WTC11 (cell line): ENCODE results near the gene ATXN7L3. TPM values are rescaled to one million over a fixed set of nuclear protein-coding genes. Genes with fewer than 3 reads are reported as not detected.

Experiments used
- ATAC-seq: fragments of 200-7000 bp; cut with Tn5 transposase; 2 replicates; pipeline ENCODE4 v1.10.0; 2021; ENCODE audit warnings: mild to moderate bottlenecking, moderate library complexity
- CTCF ChIA-PET: fragments of 300-600 bp; sonication (Branson Sonifier 250); formaldehyde crosslinking; loops from one replicate; lab custom pipeline; 2021; ENCODE audit warnings: antibody characterized with exemption; lab: Charles Lee
- POLR2A ChIA-PET: fragments of 350-600 bp; sonication (Branson Sonifier 250); formaldehyde crosslinking; loops from one replicate; lab custom pipeline; 2021; ENCODE audit warnings: antibody characterized with exemption; lab: Charles Lee
- DNase-seq: peaks from one replicate; pipeline ENCODE4 v3.0.0; 2021; ENCODE audit warnings: low spot score
- H3K27ac Mint-ChIP-seq: 2 replicates; pipeline ENCODE4 v1.8.0; 2021; ENCODE audit warnings: mixed read lengths
- H3K27me3 Mint-ChIP-seq: 2 replicates; pipeline ENCODE4 v1.8.0; 2021; ENCODE audit warnings: low read depth, mild to moderate bottlenecking, moderate library complexity, mixed read lengths
- H3K36me3 Mint-ChIP-seq: 2 replicates; pipeline ENCODE4 v1.8.0; 2021; ENCODE audit warnings: mixed read lengths
- H3K4me1 Mint-ChIP-seq: 2 replicates; pipeline ENCODE4 v1.8.0; 2022; ENCODE audit warnings: mixed read lengths
- H3K4me3 Mint-ChIP-seq: 2 replicates; pipeline ENCODE4 v1.8.0; 2021; ENCODE audit warnings: mild to moderate bottlenecking, moderate library complexity, mixed read lengths
- H3K9me3 Mint-ChIP-seq: 2 replicates; pipeline ENCODE4 v1.8.0; 2021; ENCODE audit warnings: mixed read lengths
- ARID4B ChIP-seq: sonication (generic); formaldehyde crosslinking; IDR thresholded peaks from 2 replicates; pipeline ENCODE4 v1.8.0; 2023; ENCODE audit warnings: missing genetic modification reagents, mild to moderate bottlenecking, borderline replicate concordance
- ATF1 ChIP-seq: sonication (generic); formaldehyde crosslinking; IDR thresholded peaks from 2 replicates; pipeline ENCODE4 v1.8.1; 2023; ENCODE audit warnings: mild to moderate bottlenecking, moderate library complexity, missing genetic modification reagents
- CREM ChIP-seq: sonication (generic); formaldehyde crosslinking; IDR thresholded peaks from 2 replicates; pipeline ENCODE4 v1.8.1; 2022; ENCODE audit warnings: mild to moderate bottlenecking, missing genetic modification reagents, moderate library complexity
- FOXJ3 ChIP-seq: sonication (generic); formaldehyde crosslinking; IDR thresholded peaks from 2 replicates; pipeline ENCODE4 v1.9.0; 2021; ENCODE audit warnings: missing genetic modification reagents, mild to moderate bottlenecking, borderline replicate concordance
- FOXK1 ChIP-seq: sonication (generic); formaldehyde crosslinking; IDR thresholded peaks from 2 replicates; pipeline ENCODE4 v1.8.0; 2022; ENCODE audit warnings: mild to moderate bottlenecking, moderate library complexity, missing genetic modification reagents
- GABPB1 ChIP-seq: sonication (generic); formaldehyde crosslinking; IDR thresholded peaks from 2 replicates; pipeline ENCODE4 v1.8.1; 2023; ENCODE audit warnings: mild to moderate bottlenecking, missing genetic modification reagents
- MYBL2 ChIP-seq: sonication (generic); formaldehyde crosslinking; IDR thresholded peaks from 2 replicates; pipeline ENCODE4 v1.8.1; 2023; ENCODE audit warnings: mild to moderate bottlenecking, moderate library complexity, missing genetic modification reagents
- NR2C2 ChIP-seq: sonication (generic); formaldehyde crosslinking; IDR thresholded peaks from 2 replicates; pipeline ENCODE4 v1.8.0; 2022; ENCODE audit warnings: mild to moderate bottlenecking, missing genetic modification reagents
- NR3C1 ChIP-seq: sonication (generic); formaldehyde crosslinking; conservative IDR thresholded peaks from 2 replicates; pipeline ENCODE4 v1.8.1; 2023; ENCODE audit warnings: low read depth, mild to moderate bottlenecking, missing genetic modification reagents
- SP1 ChIP-seq: sonication (generic); formaldehyde crosslinking; conservative IDR thresholded peaks from 2 replicates; pipeline ENCODE4 v1.8.1; 2022; ENCODE audit warnings: missing genetic modification reagents
- TP53 ChIP-seq: sonication (generic); formaldehyde crosslinking; IDR thresholded peaks from 2 replicates; pipeline ENCODE4 v1.8.1; 2023; ENCODE audit warnings: mild to moderate bottlenecking, missing genetic modification reagents
- ZBTB21 ChIP-seq: sonication (generic); formaldehyde crosslinking; IDR thresholded peaks from 2 replicates; pipeline ENCODE4 v1.8.1; 2023; ENCODE audit warnings: mild to moderate bottlenecking, missing genetic modification reagents, borderline replicate concordance
- ZMAT4 ChIP-seq: fragments of 250-450 bp; sonication (Bioruptor Pico); IDR thresholded peaks from 2 replicates; pipeline ENCODE4 v1.9.0; 2021; ENCODE audit warnings: mild to moderate bottlenecking
- ZNF121 ChIP-seq: sonication (generic); formaldehyde crosslinking; IDR thresholded peaks from 2 replicates; pipeline ENCODE4 v1.8.0; 2023; ENCODE audit warnings: missing genetic modification reagents
- ZNF263 ChIP-seq: sonication (generic); formaldehyde crosslinking; IDR thresholded peaks from 2 replicates; pipeline ENCODE4 v1.8.1; 2022; ENCODE audit warnings: low read depth, mild to moderate bottlenecking, moderate library complexity, missing genetic modification reagents
- ZNF423 ChIP-seq: fragments of 250-450 bp; sonication (Bioruptor Pico); IDR thresholded peaks from 2 replicates; pipeline ENCODE4 v2.1.2; 2022; ENCODE audit warnings: mild to moderate bottlenecking, moderate library complexity
- total RNA-seq: library from RNA; stranded (reverse); gene quantifications from 3 replicates; pipeline ENCODE4 v1.2.3, GENCODE V29; 2021
- TF ChIP-seq, protein P1 (sequence below): sonication (generic); formaldehyde crosslinking; IDR thresholded peaks from 2 replicates; pipeline ENCODE4 v1.8.0; 2022; ENCODE audit warnings: mild to moderate bottlenecking, missing genetic modification reagents
- TF ChIP-seq, protein P2 (sequence below): sonication (generic); formaldehyde crosslinking; IDR thresholded peaks from 2 replicates; pipeline ENCODE4 v1.8.1; 2022; ENCODE audit warnings: mild to moderate bottlenecking, moderate library complexity, missing genetic modification reagents
- TF ChIP-seq, protein P3 (sequence below): fragments of 250-450 bp; sonication (Bioruptor Pico); IDR thresholded peaks from 2 replicates; pipeline ENCODE4 v2.1.2; 2022; ENCODE audit warnings: mild to moderate bottlenecking, moderate library complexity
- TF ChIP-seq, protein P4 (sequence below): fragments of 200-600 bp; IDR thresholded peaks from 2 replicates; pipeline ENCODE4 v1.8.0; 2022; ENCODE audit warnings: antibody characterized with exemption

Gene ATXN7L3
- total RNA-seq, 1 experiment from 2014 or later = 114 TPM

GRCh38 chr17:44186307-44187130 is 13.2 kb downstream of the ATXN7L3 start, which contains the start of gene TMUB2:
TMUB2 (plus strand) TSS chr17:44186972; CDS start chr17:44187709, 737 bp downstream.
- TF ChIP-seq ZBTB21 (CRISPR knock-in tag) (peak; percentile 99), TP53 (CRISPR knock-in tag) (no peak), MYBL2 (CRISPR knock-in tag) (no peak; the same call in 1 of the 2 replicates), ZMAT4 (no peak), ATF1 (CRISPR knock-in tag) (no peak), FOXK1 (CRISPR knock-in tag) (peak; percentile 14; the same call in 1 of the 2 replicates), ZNF263 (CRISPR knock-in tag) (no peak), ZNF121 (CRISPR knock-in tag) (peak; percentile 84), ARID4B (CRISPR knock-in tag) (0 out of 2 replicates have a peak, but pooled peaks have one; percentile 31), SP1 (CRISPR knock-in tag) (peak; percentile 96), NR2C2 (CRISPR knock-in tag) (no peak), NR3C1 (CRISPR knock-in tag) (no peak), CREM (CRISPR knock-in tag) (peak; percentile 95), FOXJ3 (CRISPR knock-in tag) (no peak), ZNF423 (no peak), GABPB1 (CRISPR knock-in tag) (peak; percentile 71)
- TF ChIP-seq, protein P1, sequence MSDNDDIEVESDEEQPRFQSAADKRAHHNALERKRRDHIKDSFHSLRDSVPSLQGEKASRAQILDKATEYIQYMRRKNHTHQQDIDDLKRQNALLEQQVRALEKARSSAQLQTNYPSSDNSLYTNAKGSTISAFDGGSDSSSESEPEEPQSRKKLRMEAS = peak; percentile 36; the same call in 1 of the 2 replicates
- TF ChIP-seq, protein P2, sequence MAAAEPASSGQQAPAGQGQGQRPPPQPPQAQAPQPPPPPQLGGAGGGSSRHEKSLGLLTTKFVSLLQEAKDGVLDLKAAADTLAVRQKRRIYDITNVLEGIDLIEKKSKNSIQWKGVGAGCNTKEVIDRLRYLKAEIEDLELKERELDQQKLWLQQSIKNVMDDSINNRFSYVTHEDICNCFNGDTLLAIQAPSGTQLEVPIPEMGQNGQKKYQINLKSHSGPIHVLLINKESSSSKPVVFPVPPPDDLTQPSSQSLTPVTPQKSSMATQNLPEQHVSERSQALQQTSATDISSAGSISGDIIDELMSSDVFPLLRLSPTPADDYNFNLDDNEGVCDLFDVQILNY (CRISPR knock-in tag) = peak; percentile 80
- TF ChIP-seq, protein P3, sequence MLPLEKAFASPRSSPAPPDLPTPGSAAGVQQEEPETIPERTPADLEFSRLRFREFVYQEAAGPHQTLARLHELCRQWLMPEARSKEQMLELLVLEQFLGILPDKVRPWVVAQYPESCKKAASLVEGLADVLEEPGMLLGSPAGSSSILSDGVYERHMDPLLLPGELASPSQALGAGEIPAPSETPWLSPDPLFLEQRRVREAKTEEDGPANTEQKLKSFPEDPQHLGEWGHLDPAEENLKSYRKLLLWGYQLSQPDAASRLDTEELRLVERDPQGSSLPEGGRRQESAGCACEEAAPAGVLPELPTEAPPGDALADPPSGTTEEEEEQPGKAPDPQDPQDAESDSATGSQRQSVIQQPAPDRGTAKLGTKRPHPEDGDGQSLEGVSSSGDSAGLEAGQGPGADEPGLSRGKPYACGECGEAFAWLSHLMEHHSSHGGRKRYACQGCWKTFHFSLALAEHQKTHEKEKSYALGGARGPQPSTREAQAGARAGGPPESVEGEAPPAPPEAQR (CRISPR knock-in tag) = no peak
- TF ChIP-seq, protein P4, sequence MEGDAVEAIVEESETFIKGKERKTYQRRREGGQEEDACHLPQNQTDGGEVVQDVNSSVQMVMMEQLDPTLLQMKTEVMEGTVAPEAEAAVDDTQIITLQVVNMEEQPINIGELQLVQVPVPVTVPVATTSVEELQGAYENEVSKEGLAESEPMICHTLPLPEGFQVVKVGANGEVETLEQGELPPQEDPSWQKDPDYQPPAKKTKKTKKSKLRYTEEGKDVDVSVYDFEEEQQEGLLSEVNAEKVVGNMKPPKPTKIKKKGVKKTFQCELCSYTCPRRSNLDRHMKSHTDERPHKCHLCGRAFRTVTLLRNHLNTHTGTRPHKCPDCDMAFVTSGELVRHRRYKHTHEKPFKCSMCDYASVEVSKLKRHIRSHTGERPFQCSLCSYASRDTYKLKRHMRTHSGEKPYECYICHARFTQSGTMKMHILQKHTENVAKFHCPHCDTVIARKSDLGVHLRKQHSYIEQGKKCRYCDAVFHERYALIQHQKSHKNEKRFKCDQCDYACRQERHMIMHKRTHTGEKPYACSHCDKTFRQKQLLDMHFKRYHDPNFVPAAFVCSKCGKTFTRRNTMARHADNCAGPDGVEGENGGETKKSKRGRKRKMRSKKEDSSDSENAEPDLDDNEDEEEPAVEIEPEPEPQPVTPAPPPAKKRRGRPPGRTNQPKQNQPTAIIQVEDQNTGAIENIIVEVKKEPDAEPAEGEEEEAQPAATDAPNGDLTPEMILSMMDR = no peak
- Mint-ChIP-seq H3K27me3 (no peaks in the 10 kb centered on the region), H3K9me3 (peaks cover 6% of the 10 kb centered on the region), H3K36me3 (peaks cover 26% of the 10 kb centered on the region), H3K4me1 (peaks cover 18% of the 10 kb centered on the region), H3K4me3 (peak within 1 kb of the TSS; percentile 100), H3K27ac (peak within 1 kb of the TSS; percentile 99)
- ATAC-seq (peak; percentile 93), DNase-seq (peak; percentile 100)
- CTCF ChIA-PET = interaction anchor here (0.6 to 4.3 kb wide), 23 partner anchors 12 to 1165 kb away, joined by 3 to 31 read pairs (median 5); partner anchors contain the start of genes ASB16, FAM171A2, GRN and HDAC5
- POLR2A ChIA-PET = interaction anchor here (0.5 to 2.0 kb wide), 10 partner anchors 14 to 131 kb away, joined by 3 to 11 read pairs (median 4); partner anchors contain the start of genes ASB16, HDAC5 and UBTF
